HAP-1 (cell line): ENCODE results near the gene SLC6A6.

Experiments used
- DNase-seq, 2 experiments: peaks; one replicate each; pipeline ENCODE4 v3.0.0-alpha.2; 2016 to 2020; ENCODE audit warnings: low spot score in 2 of 2
- H3K27me3 ChIP-seq: fragments of 250-450 bp; sonication (Bioruptor Pico); 2 replicates; pipeline ENCODE4 v1.5.1; 2020; ENCODE audit warnings: low read depth, mild to moderate bottlenecking, moderate library complexity
- H3K36me3 ChIP-seq: fragments of 250-450 bp; sonication (Bioruptor Pico); replicated peaks from 2 replicates; pipeline ENCODE4 v1.5.1; 2020; ENCODE audit warnings: mild to moderate bottlenecking
- H3K4me1 ChIP-seq: fragments of 250-450 bp; sonication (Bioruptor Pico); 2 replicates; pipeline ENCODE4 v1.5.1; 2020; ENCODE audit warnings: mild to moderate bottlenecking
- H3K4me3 ChIP-seq: fragments of 250-450 bp; sonication (Bioruptor Pico); 2 replicates; pipeline ENCODE4 v1.5.1; 2020; ENCODE audit warnings: mild to moderate bottlenecking, moderate library complexity
- H3K9me3 ChIP-seq: fragments of 250-450 bp; sonication (Bioruptor Pico); 2 replicates; pipeline ENCODE4 v1.5.1; 2020; ENCODE audit warnings: mild to moderate bottlenecking, moderate library complexity
- in situ Hi-C: fragments of 300-500 bp; cut with MboI; formaldehyde crosslinking; loops from 3 replicates; pipeline ENCODE4 v1.14.3; 2020; ENCODE audit warnings: low sequenced_read_pairs, inconsistent platforms, mixed read lengths

The SLC6A6 gene

GRCh38 chr3:14402304-14402811, at the start of gene SLC6A6:
Gene SLC6A6, plus strand, starts transcription at chr3:14402606. Its CDS starts 41,029 bp downstream, at chr3:14443635.
- no peaks in the 10 kb centered on the region for H3K27me3 ChIP-seq
- no peaks in the 10 kb centered on the region for H3K36me3 ChIP-seq
- in situ Hi-C loops: no loop called here
- H3K4me3 ChIP-seq: peak within 1 kb of the TSS; percentile 63
- H3K4me1 ChIP-seq: peaks cover 9% of the 10 kb centered on the region
- DNase-seq: peak; percentile 81 to 95
- no peaks in the 10 kb centered on the region for H3K9me3 ChIP-seq

GRCh38 chr3:14353502-14353901, 48.9 kb upstream of the SLC6A6 start:
- H3K4me1 ChIP-seq: no peaks in the 10 kb centered on the region; the same call in 1 of the 2 replicates
- DNase-seq: no peak
- in situ Hi-C loops: no loop called here
- no peaks in the 10 kb centered on the region for H3K27me3 ChIP-seq
- no peak overlapping the region for H3K4me3 ChIP-seq
- no peaks in the 10 kb centered on the region for H3K36me3 ChIP-seq
- no peaks in the 10 kb centered on the region for H3K9me3 ChIP-seq

- DNase-seq: no peak
- in situ Hi-C loops: no loop called here
- no peak overlapping the region for H3K4me3 ChIP-seq
- no peaks in the 10 kb centered on the region for H3K9me3 ChIP-seq
- no peaks in the 10 kb centered on the region for H3K27me3 ChIP-seq
- no peaks in the 10 kb centered on the region for H3K4me1 ChIP-seq
- H3K36me3 ChIP-seq: no peaks in the 10 kb centered on the region
These were observed 44.9 kb upstream of the SLC6A6 start for GRCh38 chr3:14357463-14357862.

- no peaks in the 10 kb centered on the region for H3K27me3 ChIP-seq
- H3K4me3 ChIP-seq: no peak overlapping the region
- no peaks in the 10 kb centered on the region for H3K36me3 ChIP-seq
- in situ Hi-C loops: no loop called here
- no peaks in the 10 kb centered on the region for H3K4me1 ChIP-seq
- DNase-seq: no peak
- H3K9me3 ChIP-seq: no peaks in the 10 kb centered on the region
These were observed 43.8 kb upstream of the SLC6A6 start for GRCh38 chr3:14358426-14359211.

- H3K27me3 ChIP-seq: no peaks in the 10 kb centered on the region
- H3K9me3 ChIP-seq: no peaks in the 10 kb centered on the region
- H3K4me1 ChIP-seq: no peaks in the 10 kb centered on the region
- DNase-seq: no peak
- in situ Hi-C loops: no loop called here
- no peaks in the 10 kb centered on the region for H3K36me3 ChIP-seq
- no peak overlapping the region for H3K4me3 ChIP-seq
These were observed 43.1 kb upstream of the SLC6A6 start for GRCh38 chr3:14359348-14359747.

- Histone ChIP-seq H3K36me3 (no peaks in the 10 kb centered on the region), H3K9me3 (no peaks in the 10 kb centered on the region), H3K27me3 (no peaks in the 10 kb centered on the region), H3K4me3 (no peak overlapping the region), H3K4me1 (no peaks in the 10 kb centered on the region)
- in situ Hi-C loops: no loop called here
- DNase-seq: no peak
These were observed 42.1 kb upstream of the SLC6A6 start for GRCh38 chr3:14360123-14360881.

GRCh38 chr3:14361068-14361677, 41.2 kb upstream of the SLC6A6 start:
- H3K4me3 ChIP-seq: no peak overlapping the region
- in situ Hi-C loops: no loop called here
- H3K36me3 ChIP-seq: no peaks in the 10 kb centered on the region
- no peaks in the 10 kb centered on the region for H3K27me3 ChIP-seq
- no peak for DNase-seq
- H3K9me3 ChIP-seq: no peaks in the 10 kb centered on the region
- no peaks in the 10 kb centered on the region for H3K4me1 ChIP-seq

- in situ Hi-C loops: no loop called here
These were observed 39.5 kb upstream of the SLC6A6 start for GRCh38 chr3:14362890-14363289.

GRCh38 chr3:14363379-14363778, 39.0 kb upstream of the SLC6A6 start:
- Histone ChIP-seq H3K4me1 (no peaks in the 10 kb centered on the region), H3K27me3 (no peaks in the 10 kb centered on the region), H3K36me3 (no peaks in the 10 kb centered on the region), H3K4me3 (no peak overlapping the region), H3K9me3 (no peaks in the 10 kb centered on the region)
- in situ Hi-C loops: no loop called here
- DNase-seq: no peak

More at GRCh38 chr3:14362890-14363289, 39.5 kb upstream of the SLC6A6 start:
- Histone ChIP-seq H3K4me3 (no peak overlapping the region), H3K36me3 (no peaks in the 10 kb centered on the region), H3K27me3 (no peaks in the 10 kb centered on the region), H3K4me1 (no peaks in the 10 kb centered on the region), H3K9me3 (no peaks in the 10 kb centered on the region)
- no peak for DNase-seq

- Histone ChIP-seq H3K9me3 (no peaks in the 10 kb centered on the region), H3K27me3 (no peaks in the 10 kb centered on the region), H3K36me3 (no peaks in the 10 kb centered on the region), H3K4me1 (no peaks in the 10 kb centered on the region), H3K4me3 (no peak overlapping the region)
- DNase-seq: no peak
- in situ Hi-C loops: no loop called here
These were observed 38.4 kb upstream of the SLC6A6 start for GRCh38 chr3:14363991-14364390.

- Histone ChIP-seq H3K36me3 (no peaks in the 10 kb centered on the region), H3K9me3 (no peaks in the 10 kb centered on the region), H3K27me3 (no peaks in the 10 kb centered on the region), H3K4me1 (no peaks in the 10 kb centered on the region), H3K4me3 (no peak overlapping the region)
- in situ Hi-C loops: no loop called here
- no peak for DNase-seq
These were observed 37.7 kb upstream of the SLC6A6 start for GRCh38 chr3:14364580-14365292.

- no peak for DNase-seq
- no peaks in the 10 kb centered on the region for H3K4me1 ChIP-seq
- in situ Hi-C loops: no loop called here
These were observed 36.2 kb upstream of the SLC6A6 start for GRCh38 chr3:14366248-14366647.

More at GRCh38 chr3:14366248-14366647, 36.2 kb upstream of the SLC6A6 start:
- Histone ChIP-seq H3K4me3 (no peak overlapping the region), H3K36me3 (no peaks in the 10 kb centered on the region), H3K9me3 (no peaks in the 10 kb centered on the region), H3K27me3 (no peaks in the 10 kb centered on the region)
